Activated CD8-positive, alpha-beta memory T cell treated with anti-CD3 and anti-CD28 coated beads for 48 hours (primary cell): ENCODE measurements around the gene EEPD1.

Experiments used
- DNase-seq, 3 experiments: peaks; one replicate each; pipeline ENCODE4 v3.0.0-alpha.2; 2020; ENCODE audit warnings: low read depth in 2 of 3, low spot score in 2 of 3

The EEPD1 gene

DNA sequence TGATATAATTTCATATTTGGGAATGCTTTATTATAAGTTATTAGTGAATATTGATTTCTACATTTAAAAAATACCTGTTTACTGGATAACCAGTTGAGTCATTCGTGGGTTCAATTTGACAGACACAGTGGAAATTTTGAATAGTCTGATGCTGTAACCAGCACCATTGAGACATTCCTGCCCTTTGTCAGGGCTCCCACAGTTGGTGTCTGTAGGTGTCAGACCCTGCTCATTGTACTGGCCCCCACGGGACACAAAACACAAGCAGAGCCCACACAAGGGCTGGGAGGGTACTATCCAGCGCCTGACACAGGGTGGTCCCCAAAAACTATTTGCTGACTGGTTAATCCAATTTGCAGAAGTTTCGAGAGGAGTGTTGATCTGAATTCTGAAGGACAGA is 35.9 kb downstream of the EEPD1 start:
- no peak for DNase-seq

DNA sequence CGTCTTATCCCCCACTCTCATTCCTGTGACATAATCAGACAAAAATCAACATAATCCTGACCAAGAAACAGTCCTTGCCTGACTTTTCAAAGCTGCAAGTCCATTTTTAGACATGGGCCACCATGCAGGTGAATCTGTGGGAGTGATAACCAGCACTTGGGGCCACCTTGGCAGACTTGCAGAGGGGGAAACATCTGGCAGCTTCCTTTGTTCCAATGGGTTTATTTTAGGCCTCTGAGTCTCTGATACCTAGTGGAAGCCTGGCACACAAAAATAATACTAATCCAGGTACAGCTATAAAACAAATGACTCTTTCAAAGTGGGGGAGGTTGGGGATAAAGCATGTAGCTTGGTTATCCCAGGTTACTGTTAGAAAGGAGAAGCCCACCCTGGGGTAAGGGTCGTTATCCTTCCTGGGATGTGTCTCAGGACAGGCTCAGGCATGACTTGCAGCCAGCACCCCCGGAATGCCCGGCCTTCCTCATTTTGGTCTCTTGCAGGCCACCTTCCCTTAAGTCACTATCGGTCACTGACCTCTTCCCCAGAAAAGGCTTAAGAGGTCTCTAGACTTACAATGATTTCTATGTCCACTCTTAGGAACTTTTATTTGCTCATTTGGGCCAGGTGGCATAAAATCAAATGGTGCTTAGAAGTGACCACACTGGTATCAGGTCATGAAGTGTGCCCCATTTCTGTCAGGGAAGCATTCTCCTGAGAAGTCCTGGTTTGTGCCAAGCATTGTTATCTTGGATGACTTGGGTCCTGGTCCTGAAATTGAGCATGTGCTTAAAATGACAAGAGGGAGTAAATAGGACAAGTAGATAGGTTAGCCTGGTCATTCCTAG is 37.6 kb downstream of the EEPD1 start:
- no peak for DNase-seq

DNA sequence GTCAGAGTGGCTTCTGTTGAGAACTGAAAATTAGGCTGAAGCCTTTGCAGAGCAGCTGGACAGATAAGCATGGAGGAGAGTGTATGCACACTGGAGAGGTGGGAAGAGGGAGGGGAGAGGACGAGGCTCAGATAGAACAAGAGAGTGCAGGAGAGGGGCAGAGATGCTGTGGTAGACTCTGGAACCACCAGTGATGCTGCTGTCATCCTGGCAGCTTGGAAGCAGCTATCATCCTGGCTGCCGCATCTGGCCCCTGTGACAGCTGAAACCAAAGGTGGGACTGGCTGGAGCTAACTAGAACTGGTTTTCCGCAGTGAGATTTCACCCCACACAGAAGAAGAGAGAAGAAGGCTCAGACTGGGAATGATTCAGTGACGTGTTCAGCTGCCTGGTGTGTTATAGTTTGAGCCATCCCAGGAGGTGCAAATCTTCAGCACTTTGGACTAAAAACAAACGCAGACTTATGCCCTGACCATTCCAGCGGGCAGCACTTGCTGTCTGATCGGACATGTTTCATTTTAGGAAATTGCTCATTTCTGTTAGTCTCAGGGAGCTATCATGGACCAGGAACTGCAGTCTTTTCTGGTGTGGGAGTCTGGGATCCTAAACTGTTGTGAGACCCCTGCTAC is 38.4 kb downstream of the EEPD1 start:
- DNase-seq: no peak

DNA sequence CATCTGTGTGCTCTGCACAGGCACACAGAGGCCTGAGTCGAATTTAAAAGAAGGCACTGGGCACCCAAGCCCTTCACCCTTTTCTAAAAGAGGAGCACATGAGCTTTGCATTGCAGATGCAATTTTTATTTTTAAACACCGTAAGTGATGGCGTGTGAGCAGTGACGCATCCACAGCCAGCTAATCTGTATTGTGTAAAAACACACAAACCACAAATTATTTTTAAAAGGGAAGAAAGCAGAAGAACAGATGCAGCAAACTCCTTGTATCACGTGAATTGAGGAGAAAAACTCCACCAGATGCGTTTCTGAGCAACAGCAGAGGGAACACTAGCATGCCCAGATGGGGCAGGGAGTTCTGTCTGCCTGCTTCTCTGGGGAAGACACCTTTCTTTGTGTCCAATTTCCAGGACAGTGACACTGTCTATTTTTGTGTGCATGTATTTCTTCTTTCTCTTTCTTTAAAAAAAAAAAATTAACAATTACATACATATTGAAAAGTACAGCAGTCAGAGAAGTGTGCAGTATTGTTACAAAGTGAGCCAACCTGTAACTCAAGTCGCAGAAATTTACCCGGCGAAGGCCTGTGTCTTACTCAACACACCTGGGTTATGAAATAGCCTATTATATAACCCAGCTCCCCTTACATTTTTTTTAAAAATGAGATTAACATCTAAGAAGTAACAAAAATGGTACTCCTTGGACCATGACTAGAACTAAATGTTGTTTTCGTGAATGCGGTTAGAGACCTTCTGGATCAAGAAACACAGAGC is 39.2 kb downstream of the EEPD1 start:
- no peak for DNase-seq

DNA sequence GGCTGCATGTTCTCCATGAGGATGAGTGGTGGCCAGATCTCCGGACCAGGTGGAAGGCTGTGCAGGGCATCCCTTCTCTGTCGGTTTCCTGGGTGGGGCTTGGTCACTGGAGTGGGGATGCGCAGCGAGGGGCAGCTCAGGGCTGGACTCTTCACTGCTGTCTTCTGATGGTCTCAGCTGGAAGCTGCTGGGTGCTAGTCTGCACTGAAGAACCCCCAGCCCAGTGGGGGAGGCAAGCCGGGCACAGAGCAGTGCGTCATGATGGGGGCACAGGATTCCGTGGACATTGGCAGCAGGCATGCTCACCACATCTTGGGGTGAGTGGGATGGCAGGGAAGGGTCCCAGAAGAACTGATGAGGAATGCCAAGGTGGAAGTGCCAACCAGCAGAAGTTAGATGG is 39.8 kb downstream of the EEPD1 start:
- DNase-seq: no peak

DNA sequence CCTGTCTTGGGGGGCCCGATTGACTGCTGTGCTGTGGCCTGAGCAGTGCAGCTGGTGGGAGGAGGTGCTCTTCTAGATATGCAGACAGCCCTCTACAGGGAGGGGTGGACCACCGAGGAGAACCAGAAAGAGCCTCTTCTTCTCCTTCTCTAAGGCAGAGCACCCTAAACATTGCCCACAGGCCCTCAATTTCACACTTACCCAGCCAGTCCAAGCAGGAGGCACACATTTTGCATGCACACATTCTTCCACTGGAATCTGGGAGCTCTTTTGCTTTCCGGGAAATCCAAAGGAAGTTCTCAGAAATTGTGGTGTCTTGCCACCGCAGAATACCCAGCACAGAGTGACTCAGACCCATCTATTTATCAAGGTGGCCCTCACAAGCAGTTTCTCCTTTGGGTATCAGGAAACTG is 45.8 kb downstream of the EEPD1 start:
- no peak for DNase-seq

DNA sequence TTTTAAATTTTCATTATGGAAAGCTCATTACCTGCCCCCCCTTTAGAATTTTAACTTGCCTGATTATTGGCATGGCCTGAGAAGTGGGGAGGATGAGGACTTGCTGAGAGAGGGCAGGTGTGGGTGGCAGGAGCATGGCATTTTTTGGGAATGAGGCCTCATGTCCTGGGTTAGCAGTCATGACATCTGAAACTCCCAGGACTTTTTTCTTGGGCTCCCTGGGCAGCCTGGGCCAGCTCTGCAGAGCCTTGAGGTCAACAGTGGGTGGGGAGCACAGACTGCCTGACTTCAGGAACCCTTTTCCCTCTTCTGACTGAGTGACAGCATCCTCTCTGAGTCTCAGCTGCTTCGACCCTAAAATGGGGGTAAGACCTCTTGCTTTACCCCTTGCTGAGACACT is 46.3 kb downstream of the EEPD1 start:
- no peak for DNase-seq

DNA sequence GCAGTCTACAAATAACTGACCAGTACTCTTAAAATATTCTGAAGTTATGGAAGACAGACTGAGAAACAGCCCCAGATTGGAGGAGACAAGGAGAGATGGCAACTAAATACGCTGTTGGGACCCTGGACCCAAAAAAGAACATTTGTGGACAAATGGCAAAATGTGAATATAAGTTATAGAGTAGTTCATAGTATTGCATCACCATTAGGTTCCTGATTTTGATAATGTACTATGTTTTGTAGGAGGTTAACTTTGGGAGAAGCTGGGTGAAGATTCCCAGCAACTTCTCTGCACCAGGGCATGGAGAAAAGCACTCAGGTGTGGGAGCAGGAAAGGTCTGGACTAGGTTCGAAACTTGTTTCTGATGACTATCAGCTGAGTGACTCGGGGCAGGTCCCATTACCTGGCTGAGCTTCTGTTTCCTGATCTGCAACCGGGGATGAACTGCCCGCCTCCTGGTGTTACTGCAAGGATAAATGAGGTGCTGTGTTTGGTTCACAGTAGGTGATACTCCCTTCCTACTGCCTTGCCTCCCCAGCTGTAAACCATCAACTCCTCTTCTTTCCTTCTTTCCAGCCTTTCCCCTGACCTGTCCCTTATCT is 48.2 kb downstream of the EEPD1 start:
- no peak for DNase-seq

DNA sequence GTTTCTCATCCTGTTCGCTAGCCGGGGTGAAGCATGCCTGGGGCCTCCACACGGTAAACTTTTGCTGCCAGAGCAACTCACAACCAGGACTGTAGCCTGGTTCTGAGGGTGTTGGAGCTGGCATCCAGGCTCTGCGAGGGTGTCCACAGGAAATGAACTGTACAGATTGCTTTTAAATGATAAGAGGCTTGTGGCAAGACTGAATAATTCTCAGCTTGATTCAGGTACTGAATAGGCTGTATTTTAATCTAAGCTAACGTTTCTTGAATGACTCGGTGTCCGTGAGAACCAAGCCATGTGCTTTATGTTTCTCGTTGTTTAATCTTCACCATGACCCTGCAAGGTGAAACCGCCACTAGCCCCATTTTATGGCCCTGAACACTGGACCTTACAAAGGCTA is 49.3 kb downstream of the EEPD1 start:
- no peak for DNase-seq

DNA sequence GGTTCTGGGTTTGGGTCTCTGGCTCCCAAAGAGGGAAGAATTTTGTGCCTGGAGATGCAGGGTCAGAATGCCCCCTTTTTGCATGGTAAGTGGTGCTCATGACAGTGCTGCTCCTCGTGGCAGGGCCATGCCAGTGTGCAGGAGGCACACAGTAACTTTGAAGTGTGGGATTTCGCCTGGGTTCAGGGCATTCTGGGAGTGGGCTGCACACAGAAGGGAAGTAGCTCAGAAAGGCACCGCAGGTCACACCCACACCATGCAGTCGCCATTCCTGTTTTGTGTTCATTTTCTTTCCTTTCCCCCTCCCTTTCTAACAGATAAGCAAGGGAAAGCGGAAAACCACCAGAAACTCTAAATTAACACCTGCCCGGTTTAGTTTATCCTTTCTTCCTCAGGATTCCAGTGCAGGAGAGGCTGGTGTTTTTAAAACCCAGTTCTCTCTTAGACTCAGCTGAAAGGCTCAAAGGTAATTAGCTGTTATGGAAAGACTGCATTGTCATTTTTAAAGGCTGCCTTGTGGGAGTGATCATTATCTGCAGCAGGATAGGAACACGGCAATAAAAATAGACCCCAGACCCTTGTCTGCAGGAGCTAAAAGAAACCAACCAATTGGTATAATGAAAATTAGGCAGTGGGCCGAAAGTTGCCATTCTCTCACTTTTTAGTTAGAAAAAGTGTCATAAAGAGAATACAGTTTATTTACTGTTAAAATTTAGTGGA is 50.2 kb downstream of the EEPD1 start:
- DNase-seq: no peak

DNA sequence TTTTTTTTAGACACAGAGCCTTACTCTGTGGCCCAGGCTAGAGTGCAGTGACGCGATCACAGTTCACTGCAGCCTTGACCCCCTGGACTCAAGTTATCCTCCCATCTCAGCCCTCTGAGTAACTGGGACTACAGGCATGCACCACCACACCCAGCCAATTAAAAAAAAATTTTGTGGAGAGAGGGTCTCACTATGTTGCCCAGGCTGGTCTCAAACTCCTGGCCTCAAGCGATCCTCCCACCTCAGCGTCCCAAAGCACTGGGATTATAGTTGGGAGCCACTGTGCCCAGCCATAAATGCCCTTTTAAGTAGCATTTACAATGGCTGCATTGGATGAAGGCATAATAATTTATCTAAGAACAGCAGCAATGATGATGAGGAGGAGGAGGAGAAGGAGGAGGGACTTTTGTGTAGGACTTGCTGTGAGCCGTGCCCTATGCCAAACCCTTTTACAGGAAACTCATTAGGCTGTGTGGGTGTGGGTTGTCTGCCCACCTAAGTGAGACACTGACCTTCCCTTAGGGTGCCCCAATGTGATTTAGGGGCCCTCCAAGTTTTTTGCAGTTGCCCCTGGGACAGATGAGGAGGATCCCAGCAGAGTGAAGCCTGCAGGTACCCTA is 51.1 kb downstream of the EEPD1 start:
- DNase-seq: no peak

DNA sequence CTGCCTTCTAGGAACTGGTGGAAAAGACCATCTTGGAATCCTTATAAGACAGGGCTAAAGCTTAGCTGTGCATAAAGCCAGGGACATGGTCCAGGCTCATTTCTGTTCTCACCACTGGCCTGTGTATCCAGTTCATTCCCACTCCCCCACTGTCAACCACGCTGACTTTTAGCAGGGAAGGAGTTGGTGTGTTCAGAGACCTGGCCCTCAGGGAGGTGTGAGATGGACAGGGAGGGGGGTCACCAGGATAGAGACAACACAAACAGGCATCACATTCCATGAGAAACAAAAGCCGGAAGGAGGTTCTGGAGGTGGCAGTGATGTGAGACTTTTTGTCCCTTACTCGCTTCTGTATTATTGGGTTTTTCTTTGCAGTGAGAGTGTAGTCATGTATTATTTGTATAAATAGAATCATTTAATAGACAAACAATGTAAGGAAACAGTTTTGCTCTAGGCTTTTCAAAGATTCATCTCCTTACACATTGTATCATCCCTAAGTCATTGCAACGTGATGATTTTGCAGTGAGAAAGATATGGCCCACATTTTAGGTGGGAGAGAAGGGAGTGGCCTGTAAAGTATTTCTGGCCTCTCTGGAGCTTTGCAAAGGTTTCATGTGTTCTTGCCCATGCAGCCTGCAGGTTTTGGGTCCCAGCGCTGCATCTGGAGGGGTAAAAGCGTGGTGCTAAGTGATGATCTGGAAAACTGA is 52.0 kb downstream of the EEPD1 start:
- no peak for DNase-seq

DNA sequence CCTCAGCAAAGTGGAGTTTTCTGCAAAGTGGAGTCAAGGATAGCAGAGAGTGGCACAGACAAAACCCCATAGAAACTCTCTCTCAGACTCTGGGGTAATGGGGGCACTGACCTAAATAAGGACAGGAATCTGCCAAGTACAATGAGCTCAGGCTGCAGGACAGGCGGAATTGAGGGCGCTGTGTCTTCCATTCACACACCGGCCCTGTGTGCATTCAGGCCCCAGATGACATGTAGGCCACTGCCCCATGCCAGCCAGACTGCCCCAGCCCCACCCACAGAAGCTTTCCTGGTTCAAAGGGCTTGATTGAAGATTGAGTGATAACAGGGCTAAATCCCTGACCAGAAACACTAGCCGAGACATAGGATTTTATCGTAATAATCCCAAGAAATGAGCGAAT is 52.7 kb downstream of the EEPD1 start:
- DNase-seq: no peak

DNA sequence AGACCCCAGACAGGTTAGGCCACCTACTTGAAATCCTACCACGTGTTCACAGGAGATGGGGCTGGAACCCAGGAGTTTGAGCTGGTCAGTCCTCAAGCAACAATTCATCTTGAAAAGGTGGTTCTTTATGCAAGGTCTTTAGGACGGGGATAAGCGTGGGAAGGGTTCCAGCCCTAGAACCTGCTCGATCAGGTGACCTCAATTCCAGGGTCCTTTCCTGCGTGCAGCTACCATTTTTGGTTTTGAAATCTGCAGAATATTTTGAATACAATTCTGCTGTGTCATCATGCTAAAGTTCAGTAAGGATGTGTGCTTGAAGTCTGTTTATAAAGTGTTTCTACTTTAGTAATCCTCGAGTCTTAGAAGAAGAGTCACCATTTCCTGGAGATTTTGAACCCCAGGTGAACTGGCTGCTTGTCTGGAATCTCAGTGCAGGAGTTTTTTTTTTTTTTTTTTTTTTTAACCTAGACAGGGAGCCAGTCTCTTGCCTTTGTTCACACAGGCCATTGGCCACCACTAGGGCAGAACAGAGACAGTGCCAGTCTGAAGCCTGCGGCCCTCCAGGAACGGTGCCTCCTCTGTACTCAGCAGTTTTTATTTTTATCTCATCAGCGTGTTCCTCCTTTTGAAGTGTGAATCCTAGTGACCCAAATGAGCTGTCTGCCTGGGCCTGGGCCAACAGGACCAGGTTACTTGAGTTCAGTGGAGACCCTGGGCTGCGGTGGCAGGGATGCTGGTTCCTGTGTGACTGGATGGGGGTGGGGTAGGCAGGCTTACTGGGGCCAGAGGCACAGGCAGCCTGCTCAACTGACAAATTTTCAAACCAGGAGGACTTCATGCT is 54.6 kb downstream of the EEPD1 start:
- DNase-seq: no peak

DNA sequence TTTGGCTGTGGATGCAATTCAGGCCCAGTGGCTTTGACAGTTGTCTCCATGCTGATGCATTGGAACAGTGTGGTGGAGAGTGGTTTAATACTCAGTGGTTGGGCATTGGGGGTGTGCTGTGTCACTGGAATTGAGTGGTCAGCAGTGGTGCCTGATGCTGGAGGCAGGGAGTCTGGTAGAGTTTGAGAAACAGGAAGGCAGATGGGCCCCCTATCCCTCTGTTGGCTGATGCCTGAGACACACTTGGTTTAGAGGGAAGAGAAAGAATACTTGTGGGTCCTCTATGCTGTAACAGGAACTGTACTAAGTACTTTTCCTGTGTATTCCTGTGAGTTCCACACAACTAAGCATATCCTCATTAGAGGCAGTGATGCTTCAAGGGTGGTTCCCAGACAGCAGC is 55.4 kb downstream of the EEPD1 start:
- no peak for DNase-seq

DNA sequence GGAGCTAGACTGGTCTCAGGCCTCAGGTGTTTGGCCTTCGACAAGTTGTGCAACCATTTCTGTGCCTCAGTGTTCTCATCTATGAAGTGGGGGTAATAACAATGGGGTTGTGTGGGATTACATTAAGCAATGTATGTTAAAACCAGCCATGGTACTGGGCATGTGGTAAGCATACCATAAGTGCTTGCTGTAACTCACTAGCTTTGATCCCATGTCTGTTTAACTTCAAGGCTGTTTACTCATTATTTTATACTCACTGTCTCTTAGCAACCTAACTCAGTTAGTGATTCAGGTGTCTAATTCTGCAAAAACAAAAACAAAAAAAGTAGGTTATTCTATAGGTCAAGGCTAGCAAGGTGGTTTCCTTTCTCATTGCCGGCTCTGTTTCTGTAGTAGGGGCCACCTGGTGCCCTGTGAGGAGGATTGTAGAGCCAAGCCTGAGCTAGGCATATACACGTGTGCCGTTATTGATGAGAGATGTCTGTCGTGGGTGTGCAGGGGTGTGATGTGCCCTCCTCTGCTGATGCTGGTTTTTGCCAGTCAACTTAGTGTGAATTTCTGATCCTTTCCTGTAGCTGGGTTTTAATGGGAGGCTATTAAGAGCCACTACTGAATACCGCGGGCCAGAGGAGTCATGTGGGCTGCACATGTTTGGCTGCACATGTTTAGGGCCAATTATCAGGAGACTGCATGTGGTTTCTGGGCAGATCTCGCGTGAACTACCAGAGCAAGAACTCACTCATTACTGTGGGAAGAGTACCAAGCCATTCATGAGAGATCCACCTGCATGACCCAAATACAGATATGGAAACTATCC is 56.2 kb downstream of the EEPD1 start:
- DNase-seq: no peak

DNA sequence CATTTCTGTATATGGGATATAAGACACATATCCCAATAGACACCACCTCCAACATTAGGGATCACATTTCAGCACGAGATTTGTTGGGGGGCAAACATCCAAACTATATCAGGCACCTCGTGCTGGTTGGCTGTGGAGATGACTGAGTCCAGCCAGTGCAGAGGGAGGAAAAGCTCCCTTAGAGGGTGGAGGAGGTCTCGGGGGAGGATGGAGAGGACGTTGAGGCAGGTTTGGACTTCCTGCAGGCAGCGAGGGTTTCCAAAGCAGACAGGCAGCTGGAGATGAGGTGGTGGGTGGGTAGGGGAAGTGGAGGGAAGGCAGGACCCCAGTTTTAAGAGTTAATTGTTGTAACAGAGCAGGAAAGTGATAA is 56.7 kb downstream of the EEPD1 start:
- DNase-seq: no peak

DNA sequence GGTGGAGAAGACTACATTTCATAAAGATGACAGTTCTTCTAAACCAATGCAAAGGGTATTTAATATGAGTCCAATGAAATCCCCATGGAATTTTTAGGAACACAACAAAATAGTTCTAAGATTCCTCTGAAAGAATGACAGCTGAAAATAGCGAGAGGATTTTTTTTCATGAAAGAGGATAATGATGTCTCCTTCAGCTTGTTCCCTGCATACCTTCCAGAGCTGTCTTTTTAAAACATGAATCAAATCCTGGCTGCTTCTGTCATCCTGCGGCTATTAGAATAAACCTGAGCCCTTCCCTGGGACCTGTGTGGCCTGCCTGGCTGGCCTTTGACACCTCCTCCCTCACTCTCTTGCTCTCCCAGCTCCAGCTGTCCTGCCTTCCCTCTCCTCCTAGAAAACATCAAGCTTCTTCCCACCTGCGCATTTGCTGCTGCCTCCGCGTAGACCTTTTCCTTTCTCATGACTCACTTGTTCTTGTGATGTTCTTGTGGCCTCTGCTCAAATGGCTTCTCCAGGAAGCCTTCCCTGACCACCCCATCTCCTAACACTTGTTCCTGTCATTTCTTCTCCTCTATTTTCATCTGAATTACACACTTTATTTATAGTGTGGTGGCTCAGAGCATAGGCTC is 57.4 kb downstream of the EEPD1 start:
- no peak for DNase-seq
